Measurements from ENCODE around the gene ZFAND6. TPM values are rescaled to one million over a fixed set of nuclear protein-coding genes. Genes with fewer than 3 reads are reported as not detected.
"Not testable (repeated sequence)": the region's sequence is repeated elsewhere in the genome, so short reads cannot be mapped to it uniquely, and the experiment has no call there.

Gene ZFAND6
- total and polyA plus RNA-seq, 9 donors = 57.3 to 105 (median 65.4) TPM

GRCh38 chr15:80012060-80012726 is 47.3 kb upstream of the ZFAND6 start:
- no peak for DNase-seq
- WGBS, 3 donors = 70 to 80% (median 75%) methylated on average over 6 of the region's 6 CpGs
- TF ChIP-seq, protein P1, sequence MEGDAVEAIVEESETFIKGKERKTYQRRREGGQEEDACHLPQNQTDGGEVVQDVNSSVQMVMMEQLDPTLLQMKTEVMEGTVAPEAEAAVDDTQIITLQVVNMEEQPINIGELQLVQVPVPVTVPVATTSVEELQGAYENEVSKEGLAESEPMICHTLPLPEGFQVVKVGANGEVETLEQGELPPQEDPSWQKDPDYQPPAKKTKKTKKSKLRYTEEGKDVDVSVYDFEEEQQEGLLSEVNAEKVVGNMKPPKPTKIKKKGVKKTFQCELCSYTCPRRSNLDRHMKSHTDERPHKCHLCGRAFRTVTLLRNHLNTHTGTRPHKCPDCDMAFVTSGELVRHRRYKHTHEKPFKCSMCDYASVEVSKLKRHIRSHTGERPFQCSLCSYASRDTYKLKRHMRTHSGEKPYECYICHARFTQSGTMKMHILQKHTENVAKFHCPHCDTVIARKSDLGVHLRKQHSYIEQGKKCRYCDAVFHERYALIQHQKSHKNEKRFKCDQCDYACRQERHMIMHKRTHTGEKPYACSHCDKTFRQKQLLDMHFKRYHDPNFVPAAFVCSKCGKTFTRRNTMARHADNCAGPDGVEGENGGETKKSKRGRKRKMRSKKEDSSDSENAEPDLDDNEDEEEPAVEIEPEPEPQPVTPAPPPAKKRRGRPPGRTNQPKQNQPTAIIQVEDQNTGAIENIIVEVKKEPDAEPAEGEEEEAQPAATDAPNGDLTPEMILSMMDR (IDR thresholded peaks at IDR 0.05) = no peak
- TF ChIP-seq EP300 (IDR thresholded peaks at IDR 0.05) (no peak), POLR2A (IDR thresholded peaks at IDR 0.05) (no peak)

GRCh38 chr15:80014186-80014585 is 45.3 kb upstream of the ZFAND6 start:
- 93 to 95% (median 93%) methylated on average over 7 of the region's 7 CpGs for WGBS, 3 donors
- H3K9me3 ChIP-seq; intact Hi-C loops (cut with DNase I); H3K4me3 ChIP-seq; DNase-seq; H3K4me1 ChIP-seq (ENCODE audit: insufficient read depth); H3K36me3 ChIP-seq; H3K27ac ChIP-seq; H3K27me3 ChIP-seq: not testable (repeated sequence)

More at GRCh38 chr15:80012060-80012726, 47.3 kb upstream of the ZFAND6 start:
- no peaks in the 10 kb centered on the region for H3K27me3 ChIP-seq
- H3K27ac ChIP-seq = no peak overlapping the region
- H3K36me3 ChIP-seq = no peaks in the 10 kb centered on the region
- intact Hi-C loops (cut with DNase I) = no loop called here
- no peak overlapping the region for H3K4me3 ChIP-seq
- no peaks in the 10 kb centered on the region for H3K4me1 ChIP-seq (ENCODE audit: insufficient read depth)
- no peaks in the 10 kb centered on the region for H3K9me3 ChIP-seq

DNA sequence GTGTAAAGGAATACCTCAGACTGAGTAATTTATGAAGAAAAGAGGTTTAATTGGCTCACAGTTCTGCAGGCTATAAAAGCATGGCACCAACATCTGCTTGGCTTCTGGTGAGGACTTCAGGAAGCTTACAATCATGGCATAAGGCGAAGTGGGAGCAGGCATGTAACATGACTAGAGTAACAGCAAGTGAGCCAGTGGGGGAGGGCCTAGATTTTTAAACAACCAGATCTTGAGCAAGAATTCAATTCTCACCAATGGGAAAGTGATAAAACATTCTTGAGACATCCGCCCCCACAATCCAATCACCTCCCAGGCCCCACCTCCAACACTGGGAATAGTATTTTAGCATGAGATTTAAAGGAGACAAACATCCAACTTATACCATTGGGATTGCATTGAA is 44.3 kb upstream of the ZFAND6 start:
- no peak for DNase-seq
- Histone ChIP-seq H3K36me3 (no peaks in the 10 kb centered on the region), H3K9me3 (no peaks in the 10 kb centered on the region), H3K4me3 (no peak overlapping the region), H3K27me3 (no peaks in the 10 kb centered on the region), H3K27ac (no peak overlapping the region), H3K4me1 (ENCODE audit: insufficient read depth) (no peaks in the 10 kb centered on the region)
- intact Hi-C loops (cut with DNase I) = no loop called here
- TF ChIP-seq EP300 (IDR thresholded peaks at IDR 0.05) (no peak), POLR2A (IDR thresholded peaks at IDR 0.05) (no peak)
- TF ChIP-seq, protein P1 (IDR thresholded peaks at IDR 0.05) = no peak
- WGBS, 3 donors = 81 to 84% (median 82%) methylated on average over 2 of the region's 2 CpGs

DNA sequence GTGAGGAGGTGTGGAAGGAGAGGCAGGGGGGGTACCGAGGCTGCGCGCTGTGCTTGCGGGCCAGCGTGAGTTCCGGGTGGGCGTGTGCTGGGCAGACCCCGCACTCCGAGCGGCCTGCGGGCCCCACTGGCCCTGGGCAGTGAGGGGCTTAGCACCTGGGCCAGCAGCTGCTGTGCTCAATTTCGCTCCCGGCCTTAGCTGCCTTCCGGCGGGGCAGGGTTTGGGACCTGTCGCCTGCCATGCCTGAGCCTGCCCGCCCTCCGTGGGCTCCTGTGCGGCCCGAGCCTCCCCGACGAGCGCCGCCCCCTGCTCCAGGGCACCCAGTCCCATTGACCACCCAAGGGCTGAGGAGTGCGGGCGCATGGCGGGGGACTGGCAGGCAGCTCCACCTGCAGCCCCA is 43.0 kb upstream of the ZFAND6 start:
- DNase-seq; H3K4me3 ChIP-seq; intact Hi-C loops (cut with DNase I); H3K36me3 ChIP-seq; H3K4me1 ChIP-seq (ENCODE audit: insufficient read depth); H3K27ac ChIP-seq; H3K27me3 ChIP-seq; H3K9me3 ChIP-seq: not testable (repeated sequence)
- WGBS, 3 donors = 91 to 97% (median 96%) methylated on average over 19 to 27 of the region's 27 CpGs

DNA sequence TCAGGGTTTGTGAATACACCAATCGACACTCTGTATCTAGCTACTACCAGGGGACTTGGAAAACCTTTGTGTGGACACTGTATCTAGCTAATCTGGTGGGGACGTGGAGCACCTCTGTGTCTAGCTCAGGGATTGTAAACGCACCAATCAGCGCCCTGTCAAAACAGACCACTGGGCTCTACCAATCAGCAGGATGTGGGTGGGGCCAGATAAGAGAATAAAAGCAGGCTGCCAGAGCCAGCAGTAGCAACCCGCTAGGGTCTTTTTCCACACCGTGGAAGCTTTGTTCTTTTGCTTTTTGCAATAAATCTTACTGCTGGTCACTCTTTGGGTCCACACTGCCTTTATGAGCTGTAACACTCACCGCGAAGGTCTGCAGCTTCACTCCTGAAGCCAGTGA is 42.3 kb upstream of the ZFAND6 start:
- WGBS, 3 donors = 78 to 84% (median 81%) methylated on average over 8 of the region's 8 CpGs
- H3K27ac ChIP-seq; H3K27me3 ChIP-seq; DNase-seq; H3K36me3 ChIP-seq; H3K4me1 ChIP-seq (ENCODE audit: insufficient read depth); H3K4me3 ChIP-seq; H3K9me3 ChIP-seq; intact Hi-C loops (cut with DNase I): not testable (repeated sequence)

DNA sequence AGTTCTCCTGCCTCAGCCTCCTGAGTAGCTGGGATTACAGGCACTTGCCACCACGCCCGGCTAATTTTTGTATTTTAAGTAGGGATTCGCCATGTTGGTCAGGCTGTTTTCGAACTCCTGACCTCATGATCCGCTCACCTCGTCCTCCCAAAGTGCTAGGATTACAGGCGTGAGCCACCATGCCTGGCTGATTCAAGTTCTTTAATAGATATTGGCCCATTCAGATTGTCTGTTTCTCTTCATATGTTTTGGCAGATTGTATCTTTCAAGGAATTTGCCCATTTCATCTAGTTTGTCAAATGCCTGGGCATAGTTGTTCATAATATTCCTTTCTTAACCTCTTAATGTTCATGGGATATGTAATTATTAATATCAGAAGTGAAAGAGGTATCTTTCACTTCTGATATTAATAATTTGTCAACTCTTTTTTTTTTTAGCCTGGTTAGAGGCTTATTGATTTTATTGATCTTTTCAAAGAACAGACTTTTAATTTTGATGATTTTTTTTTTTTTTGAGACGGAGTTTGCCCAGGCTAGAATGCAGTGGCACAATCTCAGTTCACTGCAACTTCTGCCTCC is 40.2 kb upstream of the ZFAND6 start:
- Histone ChIP-seq H3K36me3 (no peaks in the 10 kb centered on the region), H3K9me3 (no peaks in the 10 kb centered on the region), H3K4me1 (ENCODE audit: insufficient read depth) (peaks cover 1% of the 10 kb centered on the region), H3K27me3 (no peaks in the 10 kb centered on the region), H3K27ac (no peak overlapping the region), H3K4me3 (no peak overlapping the region)
- DNase-seq = no peak
- intact Hi-C loops (cut with DNase I) = no loop called here
- TF ChIP-seq, protein P1 (IDR thresholded peaks at IDR 0.05) = no peak
- TF ChIP-seq EP300 (IDR thresholded peaks at IDR 0.05) = no peak
- TF ChIP-seq POLR2A (IDR thresholded peaks at IDR 0.05) = no peak
- 79 to 95% (median 92%) methylated on average over 8 of the region's 8 CpGs for WGBS, 3 donors

GRCh38 chr15:80020149-80020548 is 39.3 kb upstream of the ZFAND6 start:
- DNase-seq; H3K9me3 ChIP-seq; H3K27ac ChIP-seq; H3K4me3 ChIP-seq; intact Hi-C loops (cut with DNase I); H3K4me1 ChIP-seq (ENCODE audit: insufficient read depth); H3K36me3 ChIP-seq; H3K27me3 ChIP-seq: not testable (repeated sequence)
- 90 to 91% (median 91%) methylated on average over 6 of the region's 6 CpGs for WGBS, 3 donors

All from ovary (tissue), 9 donors.